Osteocyte (in vitro differentiated cells): ENCODE results near the gene YPEL1. TPM values are rescaled to one million over a fixed set of nuclear protein-coding genes. Genes with fewer than 3 reads are reported as not detected.

ENCODE experiments used
- DNase-seq: peaks from one replicate; pipeline ENCODE4 v3.0.0; 2021; ENCODE audit warnings: mixed read lengths; ENCODE audit not compliant: unreplicated experiment; ENCODE audit errors: extremely low spot score
- H3K27ac Mint-ChIP-seq: one replicate; pipeline ENCODE4 v1.8.0; 2021; ENCODE audit warnings: mild to moderate bottlenecking, mixed read lengths; ENCODE audit not compliant: unreplicated experiment
- H3K27me3 Mint-ChIP-seq: one replicate; pipeline ENCODE4 v1.8.0; 2021; ENCODE audit warnings: mixed read lengths; ENCODE audit not compliant: unreplicated experiment
- H3K36me3 Mint-ChIP-seq: one replicate; pipeline ENCODE4 v1.8.0; 2021; ENCODE audit warnings: mixed read lengths; ENCODE audit not compliant: unreplicated experiment
- H3K4me1 Mint-ChIP-seq: one replicate; pipeline ENCODE4 v1.8.0; 2021; ENCODE audit warnings: mixed read lengths; ENCODE audit not compliant: unreplicated experiment
- H3K4me3 Mint-ChIP-seq: one replicate; pipeline ENCODE4 v1.8.0; 2021; ENCODE audit warnings: mild to moderate bottlenecking, moderate library complexity, mixed read lengths; ENCODE audit not compliant: unreplicated experiment
- H3K9me3 Mint-ChIP-seq: one replicate; pipeline ENCODE4 v1.8.0; 2021; ENCODE audit warnings: mixed read lengths; ENCODE audit not compliant: unreplicated experiment
- total RNA-seq: library from RNA; stranded (reverse); gene quantifications from 2 replicates; pipeline ENCODE4 v1.2.1, GENCODE V29; 2021
- TF ChIP-seq, protein P1 (sequence below): fragments of 200-600 bp; sonication (generic); IDR thresholded peaks from 2 replicates; pipeline ENCODE4 v1.5.0; 2021; ENCODE audit warnings: antibody characterized with exemption, mild to moderate bottlenecking, moderate library complexity

The YPEL1 gene
- total RNA-seq, 1 donor from 2014 or later = 14.7 TPM

DNA sequence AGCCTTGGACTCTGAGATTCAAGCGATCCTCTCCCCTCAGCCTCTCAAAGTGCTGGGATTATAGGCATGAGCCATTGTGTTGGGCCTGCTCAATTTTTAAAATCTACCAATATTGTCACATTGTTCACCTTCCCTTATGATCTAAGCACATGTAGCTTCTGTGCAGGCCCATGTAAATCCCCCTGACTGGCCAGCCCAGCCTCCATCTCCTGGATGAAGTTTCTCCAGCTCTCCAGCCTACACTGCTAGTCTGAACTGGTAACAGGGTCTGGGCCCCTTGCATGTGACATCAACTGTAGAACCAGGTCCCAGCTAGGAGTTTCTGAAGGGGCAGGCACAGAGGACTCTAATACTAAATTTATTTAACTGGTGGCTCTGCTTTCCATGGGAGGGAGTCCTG, 32.8 kb upstream of the YPEL1 start:
- H3K36me3 Mint-ChIP-seq = peaks cover 63% of the 10 kb centered on the region
- no peak overlapping the region for H3K4me3 Mint-ChIP-seq
- no peaks in the 10 kb centered on the region for H3K4me1 Mint-ChIP-seq
- TF ChIP-seq, protein P1, sequence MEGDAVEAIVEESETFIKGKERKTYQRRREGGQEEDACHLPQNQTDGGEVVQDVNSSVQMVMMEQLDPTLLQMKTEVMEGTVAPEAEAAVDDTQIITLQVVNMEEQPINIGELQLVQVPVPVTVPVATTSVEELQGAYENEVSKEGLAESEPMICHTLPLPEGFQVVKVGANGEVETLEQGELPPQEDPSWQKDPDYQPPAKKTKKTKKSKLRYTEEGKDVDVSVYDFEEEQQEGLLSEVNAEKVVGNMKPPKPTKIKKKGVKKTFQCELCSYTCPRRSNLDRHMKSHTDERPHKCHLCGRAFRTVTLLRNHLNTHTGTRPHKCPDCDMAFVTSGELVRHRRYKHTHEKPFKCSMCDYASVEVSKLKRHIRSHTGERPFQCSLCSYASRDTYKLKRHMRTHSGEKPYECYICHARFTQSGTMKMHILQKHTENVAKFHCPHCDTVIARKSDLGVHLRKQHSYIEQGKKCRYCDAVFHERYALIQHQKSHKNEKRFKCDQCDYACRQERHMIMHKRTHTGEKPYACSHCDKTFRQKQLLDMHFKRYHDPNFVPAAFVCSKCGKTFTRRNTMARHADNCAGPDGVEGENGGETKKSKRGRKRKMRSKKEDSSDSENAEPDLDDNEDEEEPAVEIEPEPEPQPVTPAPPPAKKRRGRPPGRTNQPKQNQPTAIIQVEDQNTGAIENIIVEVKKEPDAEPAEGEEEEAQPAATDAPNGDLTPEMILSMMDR = no peak
- no peak overlapping the region for H3K27ac Mint-ChIP-seq
- DNase-seq = no peak
- H3K27me3 Mint-ChIP-seq = no peaks in the 10 kb centered on the region
- H3K9me3 Mint-ChIP-seq = no peaks in the 10 kb centered on the region

DNA sequence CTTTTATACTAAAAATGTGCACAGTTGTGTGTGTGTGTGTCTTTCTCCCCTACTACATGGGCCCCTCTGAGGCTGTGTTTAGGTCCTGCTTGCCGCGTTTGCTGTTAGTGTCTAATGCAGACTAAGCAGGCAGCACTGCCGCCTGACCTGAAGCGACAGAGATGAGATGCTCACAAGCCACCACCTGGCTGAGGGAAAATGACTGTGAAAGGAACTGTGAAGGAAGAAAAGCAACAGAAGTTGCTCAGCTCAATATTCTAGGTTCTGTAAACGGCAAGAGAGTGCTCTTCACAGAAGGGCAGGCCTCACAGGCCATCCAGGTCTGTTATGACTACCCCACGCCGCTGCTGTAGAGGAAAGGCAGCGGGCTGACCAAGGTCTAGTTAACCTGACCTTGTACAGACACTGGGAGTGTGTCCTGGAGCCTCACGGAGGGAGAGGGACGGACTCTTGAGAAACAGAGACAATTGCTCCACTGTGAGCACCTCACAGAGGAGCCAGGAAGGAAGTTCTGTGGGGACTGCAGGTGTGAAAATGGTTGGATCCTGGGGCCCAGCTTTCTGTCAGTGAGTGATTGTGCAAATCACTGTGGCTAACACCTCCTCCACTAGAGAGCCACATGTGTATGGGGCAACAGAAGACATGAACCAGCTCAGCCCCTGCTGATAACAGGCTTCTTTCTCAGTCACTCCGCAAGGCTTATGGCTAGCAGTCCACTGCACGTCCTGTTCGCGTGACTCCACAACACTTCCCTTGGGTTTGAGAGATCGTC, 31.3 kb upstream of the YPEL1 start:
- H3K9me3 Mint-ChIP-seq = no peaks in the 10 kb centered on the region
- no peaks in the 10 kb centered on the region for H3K4me1 Mint-ChIP-seq
- no peaks in the 10 kb centered on the region for H3K27me3 Mint-ChIP-seq
- peak overlapping the region; percentile 50 for H3K27ac Mint-ChIP-seq
- peaks cover 58% of the 10 kb centered on the region for H3K36me3 Mint-ChIP-seq
- DNase-seq = no peak
- no peak overlapping the region for H3K4me3 Mint-ChIP-seq
- TF ChIP-seq, protein P1 = no peak

DNA sequence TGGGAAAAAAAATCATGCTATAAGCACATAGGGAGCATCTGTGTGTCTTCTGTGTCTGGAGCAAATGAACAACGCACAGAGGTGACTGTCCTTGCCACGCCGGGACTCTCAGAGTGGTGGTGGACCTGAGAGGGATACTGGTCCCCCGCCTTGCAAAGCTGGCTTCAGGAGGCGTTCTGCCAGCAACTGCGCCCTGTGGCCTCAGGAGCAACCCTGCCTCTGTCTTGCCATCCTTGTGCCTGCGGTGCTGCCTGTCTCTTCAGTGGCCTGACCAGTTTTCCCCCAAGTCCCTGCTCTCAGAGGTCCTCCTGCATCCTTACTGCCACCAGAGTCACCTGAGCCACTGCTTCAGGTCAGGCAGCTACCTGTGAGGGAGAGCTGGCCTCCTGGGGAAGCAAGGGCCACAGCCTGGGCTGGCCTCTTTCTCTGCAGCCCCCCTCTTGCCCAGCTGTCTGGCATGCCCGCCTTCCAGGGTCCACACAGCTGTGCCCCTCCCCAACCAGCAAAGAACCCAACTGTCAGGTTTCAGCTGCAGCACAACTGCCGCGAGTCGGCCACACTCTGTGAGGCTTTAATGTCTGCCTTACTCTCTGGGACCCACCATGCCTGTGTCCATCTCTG, 30.4 kb upstream of the YPEL1 start:
- H3K27ac Mint-ChIP-seq = no peak overlapping the region
- DNase-seq = no peak
- peaks cover 54% of the 10 kb centered on the region for H3K36me3 Mint-ChIP-seq
- H3K4me1 Mint-ChIP-seq = peaks cover 4% of the 10 kb centered on the region
- H3K9me3 Mint-ChIP-seq = no peaks in the 10 kb centered on the region
- TF ChIP-seq, protein P1 = no peak
- H3K27me3 Mint-ChIP-seq = no peaks in the 10 kb centered on the region
- no peak overlapping the region for H3K4me3 Mint-ChIP-seq

DNA sequence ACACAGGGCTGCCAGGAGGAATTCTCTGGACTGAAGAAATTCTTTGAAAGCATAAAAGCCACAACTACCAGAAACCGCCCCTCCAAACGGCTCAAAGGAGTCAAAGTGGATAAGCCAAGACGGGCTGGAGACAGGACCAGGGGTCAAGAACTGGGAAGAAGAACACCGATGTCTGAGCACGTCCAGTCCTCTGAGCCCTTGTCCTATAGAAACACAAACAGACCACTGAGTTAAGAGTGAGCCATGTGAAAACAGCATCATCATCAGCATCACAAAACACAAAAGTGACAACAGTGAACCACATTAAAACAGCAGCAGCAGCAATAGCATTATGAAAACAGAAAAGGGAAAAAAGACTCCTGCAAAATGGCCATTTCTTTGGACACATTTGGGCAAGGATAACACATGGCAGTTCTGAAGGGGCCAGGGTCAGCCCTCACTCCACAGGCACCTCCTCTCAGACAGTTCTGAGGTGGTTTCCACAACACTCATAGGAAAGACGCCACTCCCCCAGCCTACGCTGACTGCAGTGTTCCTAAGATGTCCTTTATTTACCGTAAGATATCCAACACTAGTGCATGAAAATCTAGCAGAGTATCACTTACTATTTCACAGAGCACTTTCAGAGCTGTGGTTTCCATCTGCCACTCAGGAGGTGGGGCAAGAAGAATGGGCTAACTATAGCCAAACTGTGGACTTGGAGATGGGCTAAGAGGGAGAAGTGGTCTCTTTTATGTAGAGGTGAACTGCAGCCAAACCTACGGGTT, 28.6 kb upstream of the YPEL1 start:
- Mint-ChIP-seq H3K36me3 (peaks cover 49% of the 10 kb centered on the region), H3K4me1 (peaks cover 6% of the 10 kb centered on the region), H3K27ac (no peak overlapping the region), H3K9me3 (no peaks in the 10 kb centered on the region), H3K4me3 (no peak overlapping the region), H3K27me3 (no peaks in the 10 kb centered on the region)
- DNase-seq = no peak
- TF ChIP-seq, protein P1 = no peak
